Measurements from ENCODE around the gene CD200.

DNA sequence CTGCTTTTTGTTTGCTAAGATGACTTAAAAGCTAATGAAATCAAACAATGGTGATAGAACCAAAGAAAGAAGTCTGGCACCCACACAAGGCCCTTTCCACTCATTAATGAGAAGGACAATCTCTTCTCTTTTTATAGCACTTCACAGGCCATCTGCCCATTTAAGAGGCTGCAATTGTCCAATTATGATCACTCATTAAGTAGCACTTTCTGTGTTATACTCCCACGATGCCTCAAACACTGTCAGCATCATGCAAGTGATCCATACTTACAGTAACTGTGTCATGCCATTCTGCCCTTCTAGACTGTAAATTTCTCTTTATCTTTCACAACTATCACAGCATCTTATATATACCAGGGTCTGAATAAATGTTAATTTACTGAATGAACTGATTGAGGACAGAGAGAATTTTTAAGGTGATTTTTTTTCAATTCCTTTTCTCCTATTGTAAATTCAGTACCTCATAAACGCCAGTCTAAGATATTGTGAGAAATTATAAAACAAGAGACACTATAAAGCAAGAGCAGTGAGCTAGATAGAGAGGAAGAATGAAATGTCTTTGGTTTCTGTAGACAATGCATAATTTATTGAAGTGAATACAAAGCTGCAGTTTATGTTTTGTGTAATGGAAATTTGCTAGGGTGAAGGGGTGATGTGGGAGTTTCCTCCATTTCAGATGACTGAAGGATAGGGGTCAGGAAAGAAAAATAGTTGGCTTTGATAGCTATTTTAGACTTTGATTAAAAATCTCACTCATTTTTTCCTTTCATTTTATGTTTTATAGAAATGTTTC lies 17.3 kb downstream of the CD200 start:
- TF ChIP-seq, protein P1, sequence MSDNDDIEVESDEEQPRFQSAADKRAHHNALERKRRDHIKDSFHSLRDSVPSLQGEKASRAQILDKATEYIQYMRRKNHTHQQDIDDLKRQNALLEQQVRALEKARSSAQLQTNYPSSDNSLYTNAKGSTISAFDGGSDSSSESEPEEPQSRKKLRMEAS (IDR thresholded peaks at IDR 0.05): no peak
- TF ChIP-seq, protein P2, sequence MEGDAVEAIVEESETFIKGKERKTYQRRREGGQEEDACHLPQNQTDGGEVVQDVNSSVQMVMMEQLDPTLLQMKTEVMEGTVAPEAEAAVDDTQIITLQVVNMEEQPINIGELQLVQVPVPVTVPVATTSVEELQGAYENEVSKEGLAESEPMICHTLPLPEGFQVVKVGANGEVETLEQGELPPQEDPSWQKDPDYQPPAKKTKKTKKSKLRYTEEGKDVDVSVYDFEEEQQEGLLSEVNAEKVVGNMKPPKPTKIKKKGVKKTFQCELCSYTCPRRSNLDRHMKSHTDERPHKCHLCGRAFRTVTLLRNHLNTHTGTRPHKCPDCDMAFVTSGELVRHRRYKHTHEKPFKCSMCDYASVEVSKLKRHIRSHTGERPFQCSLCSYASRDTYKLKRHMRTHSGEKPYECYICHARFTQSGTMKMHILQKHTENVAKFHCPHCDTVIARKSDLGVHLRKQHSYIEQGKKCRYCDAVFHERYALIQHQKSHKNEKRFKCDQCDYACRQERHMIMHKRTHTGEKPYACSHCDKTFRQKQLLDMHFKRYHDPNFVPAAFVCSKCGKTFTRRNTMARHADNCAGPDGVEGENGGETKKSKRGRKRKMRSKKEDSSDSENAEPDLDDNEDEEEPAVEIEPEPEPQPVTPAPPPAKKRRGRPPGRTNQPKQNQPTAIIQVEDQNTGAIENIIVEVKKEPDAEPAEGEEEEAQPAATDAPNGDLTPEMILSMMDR (IDR thresholded peaks at IDR 0.05; ENCODE audit: low read depth, low read length, missing input control): no peak
- no peak for TF ChIP-seq FOXA1 (IDR thresholded peaks at IDR 0.05)
- no peak for TF ChIP-seq REST (IDR thresholded peaks at IDR 0.05)
- TF ChIP-seq EGR1 (IDR thresholded peaks at IDR 0.05; ENCODE audit: low read depth in 2 of 2): no peak
- no peak for TF ChIP-seq TAF1 (conservative IDR thresholded peaks at IDR 0.05)
- no peak for TF ChIP-seq YY1 (IDR thresholded peaks at IDR 0.05)
- no peak for TF ChIP-seq ATF3 (IDR thresholded peaks at IDR 0.05)
- TF ChIP-seq FOXA2 (IDR thresholded peaks at IDR 0.05): no peak
- no peak for TF ChIP-seq RAD21 (IDR thresholded peaks at IDR 0.05)
- no peak for TF ChIP-seq JUND (IDR thresholded peaks at IDR 0.05)
- TF ChIP-seq GABPA (IDR thresholded peaks at IDR 0.05 in 1 of 2, conservative IDR thresholded peaks at IDR 0.05 in 1 of 2): no peak
